K562 (cell line): ENCODE data around the gene RNF224. TPM values are rescaled to one million over a fixed set of nuclear protein-coding genes. Genes with fewer than 3 reads are reported as not detected.

ENCODE experiments used
- DEAF1 ChIP-seq: fragments of 450-650 bp; formaldehyde crosslinking; IDR thresholded peaks from 2 replicates; pipeline ENCODE4 v1.4.0; 2020; ENCODE audit warnings: mild to moderate bottlenecking, moderate library complexity
- ESRRB ChIP-seq: fragments of 250-450 bp; sonication (Bioruptor Pico); IDR thresholded peaks from 2 replicates; pipeline ENCODE4 v1.5.0; 2020; ENCODE audit warnings: mild to moderate bottlenecking, moderate library complexity, borderline replicate concordance
- KAT7 ChIP-seq: sonication (generic); formaldehyde crosslinking; IDR thresholded peaks from 2 replicates; pipeline ENCODE4 v1.8.0; 2022; ENCODE audit warnings: missing genetic modification reagents, mild to moderate bottlenecking, borderline replicate concordance
- MAZ ChIP-seq, 2 experiments: fragments of 450-650 bp in 1 of 2; sonication (generic) in 1 of 2; formaldehyde crosslinking; IDR thresholded peaks in 1 of 2; conservative IDR thresholded peaks in 1 of 2; 2 replicates each; pipeline versions ENCODE4 v1.4.0 to v1.5.0; 2020; ENCODE audit warnings: mild to moderate bottlenecking in 1 of 2, missing genetic modification reagents in 1 of 2
- NR0B1 ChIP-seq: fragments of 450-650 bp; IDR thresholded peaks from one replicate; pipeline ENCODE4 v1.6.1; 2018; ENCODE audit warnings: mild to moderate bottlenecking, moderate library complexity; ENCODE audit not compliant: partially characterized antibody
- SMARCA4 ChIP-seq: fragments of 450-650 bp; IDR thresholded peaks from 2 replicates; pipeline ENCODE4 v1.6.1; 2016
- SNIP1 ChIP-seq: fragments of 450-650 bp; IDR thresholded peaks from 2 replicates; pipeline ENCODE4 v1.7.1; 2017; ENCODE audit warnings: low read depth, mild to moderate bottlenecking
- TBL1XR1 ChIP-seq, 2 experiments: IDR thresholded peaks; 2 replicates each; pipeline ENCODE4 v1.6.1; 2012; ENCODE audit warnings: improper control_type of control experiment in 2 of 2, low read length in 2 of 2, mild to moderate bottlenecking in 1 of 2
- THAP7 ChIP-seq: fragments of 250-450 bp; sonication (Bioruptor Pico); IDR thresholded peaks from 2 replicates; pipeline ENCODE4 v1.5.0; 2021
- XRCC3 ChIP-seq: fragments of 450-650 bp; IDR thresholded peaks from 2 replicates; pipeline ENCODE4 v1.6.1; 2017; ENCODE audit warnings: mild to moderate bottlenecking, moderate library complexity
- ZNF134 ChIP-seq: fragments of 250-450 bp; sonication (Bioruptor Pico); conservative IDR thresholded peaks from 2 replicates; pipeline ENCODE4 v1.4.0; 2020
- ZNF143 ChIP-seq: sonication (generic); formaldehyde crosslinking; IDR thresholded peaks from 2 replicates; pipeline ENCODE4 v1.9.0; 2022; ENCODE audit warnings: mild to moderate bottlenecking, missing genetic modification reagents
- ZNF318 ChIP-seq, 2 experiments: fragments of 450-650 bp; IDR thresholded peaks; 2 replicates each; pipeline ENCODE4 v1.6.1; 2016; ENCODE audit warnings: mild to moderate bottlenecking in 2 of 2, borderline replicate concordance in 1 of 2, low read depth in 1 of 2, moderate library complexity in 1 of 2
- polyA plus RNA-seq, 8 experiments: library from polyadenylated mRNA; depleted of rRNA in 4 of 8; stranded (reverse) in 5 of 8; unstranded in 3 of 8; fragments of >200 nt; fragmentation: Nextera tagmentation in 2 of 8; fragmentation: Illumina TruSeq in 1 of 8; extraction: Ambion mirVana in 2 of 8; extraction: Trizol in 1 of 8; gene quantifications; 2 replicates each; pipeline versions ENCODE4 v1.2.1 to v1.2.3, GENCODE V29; 2011 to 2014; ENCODE audit warnings: inconsistent platforms in 1 of 8, missing spikeins in 1 of 8
- total RNA-seq, 7 experiments: library from RNA; depleted of rRNA in 6 of 7; stranded (reverse); fragments of >200 nt in 6 of 7; fragmentation: Illumina TruSeq in 2 of 7; extraction: Trizol in 2 of 7; gene quantifications; 2 replicates each; pipeline versions ENCODE4 v1.2.1 to v1.2.3, GENCODE V29; 2011 to 2021; ENCODE audit warnings: low replicate concordance in 1 of 7

The RNF224 gene
- total and polyA plus RNA-seq, 9 of the 15 experiments (the other 6 are each of a cell fraction or from before 2014, with no cell fraction given), result not detected

GRCh38 chr9:137205126-137206069, 21.9 kb upstream of the RNF224 start, which contains the start of the genes NDOR1 and TMEM203 (continued):
- TF ChIP-seq DEAF1 (CRISPR knock-in tag) (no peak), KAT7 (no peak), NR0B1 (no peak), SMARCA4 (no peak), MAZ (CRISPR knock-in tag; conservative IDR thresholded peaks at IDR 0.05 in 1 of 2, IDR thresholded peaks at IDR 0.05 in 1 of 2) (peak; percentile 86), ESRRB (no peak), ZNF318 (IDR thresholded peaks at IDR 0.05; ENCODE audit: borderline replicate concordance in 1 of 2, low read depth in 1 of 2) (no peak), THAP7 (CRISPR knock-in tag) (no peak), ZNF134 (no peak), TBL1XR1 (IDR thresholded peaks at IDR 0.05; ENCODE audit: low read length in 2 of 2) (0 out of 4 replicates have a peak, but pooled peaks of 1 of the 2 experiments have one; percentile 40), ZNF143 (CRISPR knock-in tag) (no peak), XRCC3 (no peak), SNIP1 (no peak)
